Activated CD4-positive, alpha-beta T cell treated with anti-CD3 and anti-CD28 coated beads, Interleukin-2, amount 10 ng/mL, durations not matched to agents 7 days and 5 days (primary cell): ENCODE measurements around the gene VIPR1. TPM values are rescaled to one million over a fixed set of nuclear protein-coding genes. Genes with fewer than 3 reads are reported as not detected.

Source experiments
- CTCF ChIA-PET: fragments of 350-600 bp; sonication (Branson Sonifier 250); formaldehyde crosslinking; loops from one replicate; lab custom pipeline; 2021; ENCODE audit warnings: antibody characterized with exemption; lab: Charles Lee
- POLR2A ChIA-PET: fragments of 350-600 bp; sonication (Branson Sonifier 250); formaldehyde crosslinking; loops from one replicate; lab custom pipeline; 2021; ENCODE audit warnings: antibody characterized with exemption; lab: Charles Lee
- DNase-seq: peaks from one replicate; pipeline ENCODE4 v3.0.0-alpha.2; 2020
- H3K27ac Mint-ChIP-seq: one replicate; pipeline ENCODE4 v1.8.0; 2021; ENCODE audit warnings: mild to moderate bottlenecking, moderate library complexity, mixed read lengths
- H3K27me3 Mint-ChIP-seq: one replicate; pipeline ENCODE4 v1.8.0; 2021; ENCODE audit warnings: mixed read lengths
- H3K36me3 Mint-ChIP-seq: one replicate; pipeline ENCODE4 v1.8.0; 2021; ENCODE audit warnings: low read depth, mixed read lengths
- H3K4me1 Mint-ChIP-seq: one replicate; pipeline ENCODE4 v1.8.0; 2021; ENCODE audit warnings: mixed read lengths
- H3K4me3 Mint-ChIP-seq: one replicate; pipeline ENCODE4 v1.8.0; 2021; ENCODE audit warnings: mild to moderate bottlenecking, moderate library complexity, mixed read lengths
- H3K9me3 Mint-ChIP-seq: one replicate; pipeline ENCODE4 v1.8.0; 2021; ENCODE audit warnings: mixed read lengths
- total RNA-seq, 2 experiments: library from RNA; stranded (reverse); gene quantifications; one replicate each; pipeline ENCODE4 v1.2.3, GENCODE V29; 2021

Gene VIPR1
- total RNA-seq, 2 experiments from 2014 or later: 19.9 to 21.3 TPM

- ChIA-PET CTCF (interaction anchor here (0.8 to 2.7 kb wide), 6 partner anchors 8 to 163 kb away, joined by 3 to 14 read pairs (median 3); partner anchors contain the start of genes NKTR and SS18L2), POLR2A (interaction anchor here (0.5 to 1.2 kb wide), 3 partner anchors 19 to 32 kb away, joined by 3 to 8 read pairs (median 4); partner anchors contain the start of gene NKTR)
- Mint-ChIP-seq H3K4me3 (peak within 1 kb of the TSS; percentile 84), H3K9me3 (no peaks in the 10 kb centered on the region), H3K36me3 (peaks cover 34% of the 10 kb centered on the region), H3K27ac (peak within 1 kb of the TSS; percentile 91), H3K27me3 (no peaks in the 10 kb centered on the region), H3K4me1 (peaks cover 65% of the 10 kb centered on the region)
- peak; percentile 96 for DNase-seq
Measured at GRCh38 chr3:42581709-42582473, 79.4 kb downstream of the VIPR1 start, which contains the start of gene SEC22C. SEC22C (minus strand) TSS chr3:42581967; CDS start chr3:42569046, 12,921 bp downstream.

- Mint-ChIP-seq H3K27me3 (no peaks in the 10 kb centered on the region), H3K4me3 (peak overlapping the region; percentile 84), H3K27ac (peak overlapping the region; percentile 91), H3K36me3 (peaks cover 29% of the 10 kb centered on the region), H3K9me3 (no peaks in the 10 kb centered on the region), H3K4me1 (peaks cover 62% of the 10 kb centered on the region)
- ChIA-PET CTCF (interaction anchor here (0.8 to 2.7 kb wide), 5 partner anchors 8 to 162 kb away, joined by 3 to 14 read pairs (median 4); partner anchors contain the start of genes NKTR and SS18L2), POLR2A (interaction anchor here (0.7 to 1.2 kb wide), 2 partner anchors 18 to 407 kb away, joined by 3 to 4 read pairs; partner anchors contain the start of gene NKTR)
- DNase-seq: no peak
Measured at GRCh38 chr3:42582474-42583070, 80.1 kb downstream of the VIPR1 start.

Other genes with a start within 250 kb of the VIPR1 start
- not detected for gene CCK, start 236.5 kb upstream of the VIPR1 start, total RNA-seq
- not detected for gene LYZL4, start 92.0 kb upstream of the VIPR1 start, total RNA-seq
- gene SEC22C, start 79.3 kb downstream of the VIPR1 start, total RNA-seq: 10 to 100 TPM; 56.0 to 58.9 TPM
- gene SS18L2, start 88.2 kb downstream of the VIPR1 start, total RNA-seq: 10 to 100 TPM; 48.9 to 63.6 TPM
- gene NKTR, start 98.0 kb downstream of the VIPR1 start, total RNA-seq: 100 to 1,000 TPM in 1 of 2 experiments, 10 to 100 TPM in 1; 96.4 to 106 TPM
- gene ZBTB47, start 151.1 kb downstream of the VIPR1 start, total RNA-seq: under 1 TPM; 0.21 to 0.22 TPM
- gene KLHL40, start 182.9 kb downstream of the VIPR1 start, total RNA-seq: not detected
- not detected for gene HHATL, start 200.2 kb downstream of the VIPR1 start, total RNA-seq